CD14-positive monocyte (primary cell): ENCODE results near the gene RAB10. TPM values are rescaled to one million over a fixed set of nuclear protein-coding genes. Genes with fewer than 3 reads are reported as not detected.
A peak's percentile ranks its signal among the peaks of the same experiment; 100 is the strongest.
"Not testable (repeated sequence)": the region's sequence is repeated elsewhere in the genome, so short reads cannot be mapped to it uniquely, and the experiment has no call there.

Source experiments
- DNase-seq, 3 donors: peaks; one replicate each; pipeline ENCODE4 v3.0.0-alpha.2; 2011 to 2022
- H2AFZ ChIP-seq: 2 replicates; pipeline ENCODE4 v1.6.0; 2012; ENCODE audit warnings: mild to moderate bottlenecking, low read depth, low read length, inconsistent platforms; ENCODE audit not compliant: insufficient read depth, poor library complexity, severe bottlenecking
- H3K27ac ChIP-seq, 2 donors: 1 replicate in 1 of 2; 2 replicates in 1 of 2; pipeline ENCODE4 v1.5.1; 2012 to 2013; ENCODE audit warnings: low read length in 2 of 2, control low read depth in 1 of 2, inconsistent platforms in 1 of 2, low read depth in 1 of 2, mild to moderate bottlenecking in 1 of 2
- H3K27me3 ChIP-seq, 2 donors: one replicate each; pipeline versions ENCODE4 v1.6.0 to v1.6.1; 2011 to 2013; ENCODE audit warnings: low read length in 2 of 2; ENCODE audit not compliant: control insufficient read depth in 2 of 2, insufficient read depth in 2 of 2
- H3K36me3 ChIP-seq, 2 donors: replicated peaks in 1 of 2; 1 replicate in 1 of 2; 2 replicates in 1 of 2; pipeline versions ENCODE4 v1.5.1 to v1.6.1; 2012 to 2013; ENCODE audit warnings: low read length in 2 of 2, control low read depth in 1 of 2, inconsistent platforms in 1 of 2, mild to moderate bottlenecking in 1 of 2; ENCODE audit not compliant: insufficient read depth in 2 of 2, control insufficient read depth in 1 of 2
- H3K4me1 ChIP-seq, 2 donors: 1 replicate in 1 of 2; 2 replicates in 1 of 2; pipeline versions ENCODE4 v1.5.1 to v1.6.1; 2012 to 2013; ENCODE audit warnings: low read length in 2 of 2, control low read depth in 1 of 2, inconsistent platforms in 1 of 2, mild to moderate bottlenecking in 1 of 2, moderate library complexity in 1 of 2; ENCODE audit not compliant: insufficient read depth in 2 of 2, control insufficient read depth in 1 of 2
- H3K4me2 ChIP-seq: replicated peaks from 2 replicates; pipeline ENCODE3; 2012; ENCODE audit warnings: low read length, moderate library complexity, mild to moderate bottlenecking; ENCODE audit not compliant: poor library complexity, severe bottlenecking; ENCODE audit errors: extremely low read depth
- H3K4me3 ChIP-seq, 3 experiments: fragments of 200-600 bp in 1 of 3; sonication (generic) in 1 of 3; replicated peaks in 1 of 3; 1 replicate in 2 of 3; 2 replicates in 1 of 3; pipeline ENCODE4 v1.5.1; 2011 to 2013; ENCODE audit warnings: low read length in 3 of 3, mild to moderate bottlenecking in 3 of 3, control low read depth in 2 of 3, low read depth in 2 of 3, inconsistent platforms in 1 of 3, moderate library complexity in 1 of 3
- H3K79me2 ChIP-seq: 2 replicates; pipeline ENCODE4 v1.6.0; 2012; ENCODE audit warnings: mild to moderate bottlenecking, control low read depth, inconsistent platforms, low read length, moderate library complexity; ENCODE audit not compliant: insufficient read depth
- H3K9ac ChIP-seq: 2 replicates; pipeline ENCODE4 v1.6.0; 2017; ENCODE audit warnings: low read length, mild to moderate bottlenecking; ENCODE audit not compliant: insufficient read depth, poor library complexity, severe bottlenecking
- H3K9me3 ChIP-seq, 2 donors: replicated peaks in 1 of 2; 1 replicate in 1 of 2; 2 replicates in 1 of 2; pipeline versions ENCODE4 v1.5.1 to v1.6.1; 2012 to 2013; ENCODE audit warnings: low read length in 2 of 2, control low read depth in 1 of 2; ENCODE audit not compliant: control insufficient read depth in 1 of 2, insufficient read depth in 1 of 2
- H4K20me1 ChIP-seq: 2 replicates; pipeline ENCODE4 v1.6.0; 2012; ENCODE audit warnings: mild to moderate bottlenecking, low read length, control low read depth, moderate library complexity; ENCODE audit not compliant: insufficient read depth
- H3K27ac Mint-ChIP-seq, 7 donors: one replicate each; pipeline ENCODE4 v1.8.0; 2020; ENCODE audit warnings: mild to moderate bottlenecking in 7 of 7, mixed read lengths in 7 of 7, moderate library complexity in 6 of 7, inconsistent platforms in 2 of 7
- H3K27me3 Mint-ChIP-seq, 3 donors: one replicate each; pipeline ENCODE4 v1.8.0; 2021 to 2022; ENCODE audit warnings: low read depth in 3 of 3, mild to moderate bottlenecking in 3 of 3, mixed read lengths in 3 of 3, moderate library complexity in 3 of 3, inconsistent platforms in 1 of 3
- H3K36me3 Mint-ChIP-seq, 2 donors: one replicate each; pipeline ENCODE4 v1.8.0; 2020; ENCODE audit warnings: mixed read lengths in 2 of 2, inconsistent platforms in 1 of 2, mild to moderate bottlenecking in 1 of 2
- H3K4me1 Mint-ChIP-seq: one replicate; pipeline ENCODE4 v1.8.0; 2020; ENCODE audit warnings: mild to moderate bottlenecking, mixed read lengths
- H3K4me3 Mint-ChIP-seq, 2 donors: one replicate each; pipeline ENCODE4 v1.8.0; 2020; ENCODE audit warnings: mild to moderate bottlenecking in 2 of 2, mixed read lengths in 2 of 2, moderate library complexity in 1 of 2
- H3K9me3 Mint-ChIP-seq, 7 donors: one replicate each; pipeline ENCODE4 v1.8.0; 2020 to 2022; ENCODE audit warnings: mixed read lengths in 7 of 7, mild to moderate bottlenecking in 6 of 7, moderate library complexity in 6 of 7, inconsistent platforms in 2 of 7
- CTCF ChIP-seq: fragments of 200-600 bp; IDR thresholded peaks from one replicate; pipeline ENCODE4 v1.8.0; 2022; ENCODE audit warnings: antibody characterized with exemption, mild to moderate bottlenecking
- WGBS: methylation state at CpG from one replicate; pipeline ENCODE4 v1.1.5; 2013; ENCODE audit warnings: missing lambda C conversion rate; ENCODE audit not compliant: insufficient coverage; 5-methylcytosine and 5-hydroxymethylcytosine counted together
- intact Hi-C, 2 donors: fragments of 100-400 bp; cut with micrococcal nuclease; formaldehyde crosslinking; loops; one replicate each; pipeline versions ENCODE4 v1.15.0 to v1.15.1; 2023
- polyA plus RNA-seq, 3 donors: library from polyadenylated mRNA; depleted of rRNA in 1 of 3; unstranded in 2 of 3; stranded (reverse) in 1 of 3; fragments of 300-500 nt in 2 of 3; fragments of >200 nt in 1 of 3; fragmentation: Illumina TruSeq in 2 of 3; gene quantifications; 1 replicate in 2 of 3; 2 replicates in 1 of 3; pipeline ENCODE4 v1.2.3, GENCODE V29; 2012 to 2021

The RAB10 gene
- polyA plus RNA-seq, 3 donors: 38.6 to 258 (median 202) TPM

- Mint-ChIP-seq H3K27me3 (peaks cover 0 to 2% (median 0%) of the 10 kb centered on the region in 3 donors), H3K27ac (peak overlapping the region in 6 of 7 donors; percentile 50 to 81 (median 61)), H3K9me3 (peaks cover 0 to 3% (median 0%) of the 10 kb centered on the region in 7 donors), H3K36me3 (peaks cover 17 to 27% of the 10 kb centered on the region in 2 donors), H3K4me1 (peaks cover 60% of the 10 kb centered on the region), H3K4me3 (no peak overlapping the region)
- Histone ChIP-seq H3K27ac (peak overlapping the region in 1 of 2 donors; percentile 59), H3K4me1 (peaks cover 28 to 41% of the 10 kb centered on the region in 2 donors), H3K4me3 (no peak overlapping the region), H2AFZ (no peak overlapping the region), H3K9me3 (no peaks in the 10 kb centered on the region), H3K79me2 (peaks cover 99% of the 10 kb centered on the region), H4K20me1 (peaks cover 99% of the 10 kb centered on the region), H3K4me2 (peak overlapping the region; percentile 17), H3K36me3 (peaks cover 6% of the 10 kb centered on the region in 2 donors), H3K9ac (no peak overlapping the region), H3K27me3 (no peaks in the 10 kb centered on the region)
- intact Hi-C loops: no loop called here
- WGBS: 80% methylated on average over 2 of the region's 5 CpGs
- DNase-seq: no peak
- no peak for TF ChIP-seq CTCF
These were observed 52.9 kb downstream of the RAB10 start for GRCh38 chr2:26086779-26087178.

GRCh38 chr2:26088038-26088643 is 54.3 kb downstream of the RAB10 start:
- peaks cover 61% of the 10 kb centered on the region for H3K4me1 Mint-ChIP-seq
- no peak overlapping the region for H3K4me3 ChIP-seq
- peak overlapping the region in 1 of 7 donors; percentile 69 for H3K27ac Mint-ChIP-seq
- peaks cover 28 to 35% of the 10 kb centered on the region in 2 donors for H3K4me1 ChIP-seq
- no peak overlapping the region for H3K27ac ChIP-seq
- peak in 2 of 3 donors; percentile 13 to 21 for DNase-seq
- peak; percentile 86 for TF ChIP-seq CTCF
- H3K79me2 ChIP-seq: peaks cover 99% of the 10 kb centered on the region
- no peaks in the 10 kb centered on the region for H3K27me3 ChIP-seq
- peaks cover 17 to 27% of the 10 kb centered on the region in 2 donors for H3K36me3 Mint-ChIP-seq
- peaks cover 100% of the 10 kb centered on the region for H4K20me1 ChIP-seq
- H3K9me3 Mint-ChIP-seq: no peaks in the 10 kb centered on the region
- H3K4me2 ChIP-seq: no peak overlapping the region
- H3K4me3 Mint-ChIP-seq: no peak overlapping the region
- H2AFZ ChIP-seq: no peak overlapping the region
- 100% methylated on average over 1 of the region's 1 CpG for WGBS
- peaks cover 6 to 10% of the 10 kb centered on the region in 2 donors for H3K36me3 ChIP-seq
- peaks cover 0 to 2% (median 0%) of the 10 kb centered on the region in 3 donors for H3K27me3 Mint-ChIP-seq
- intact Hi-C loops: no loop called here
- H3K9ac ChIP-seq: no peak overlapping the region
- no peaks in the 10 kb centered on the region for H3K9me3 ChIP-seq

GRCh38 chr2:26088931-26089330 is 55.0 kb downstream of the RAB10 start:
- peaks cover 22 to 30% of the 10 kb centered on the region in 2 donors for H3K36me3 Mint-ChIP-seq
- intact Hi-C loops: not testable (repeated sequence)

More at GRCh38 chr2:26088931-26089330, 55.0 kb downstream of the RAB10 start:
- not testable (repeated sequence) for H2AFZ ChIP-seq, H3K9me3 ChIP-seq, H3K27ac ChIP-seq, H3K4me3 Mint-ChIP-seq, H3K9me3 Mint-ChIP-seq, H3K27me3 ChIP-seq, H3K4me3 ChIP-seq, H3K9ac ChIP-seq, H3K4me2 ChIP-seq, DNase-seq, H3K27me3 Mint-ChIP-seq
- peak overlapping the region in 3 of 7 donors; percentile 5 to 69 (median 58) for H3K27ac Mint-ChIP-seq
- Histone ChIP-seq H3K4me1 (peaks cover 28 to 35% of the 10 kb centered on the region in 2 donors), H4K20me1 (peaks cover 100% of the 10 kb centered on the region), H3K79me2 (peaks cover 99% of the 10 kb centered on the region), H3K36me3 (peaks cover 6 to 18% of the 10 kb centered on the region in 2 donors)
- 93% methylated on average over 3 of the region's 4 CpGs for WGBS
- peaks cover 59% of the 10 kb centered on the region for H3K4me1 Mint-ChIP-seq
